ENCODE data around the gene ZC3H6. TPM values are rescaled to one million over a fixed set of nuclear protein-coding genes. Genes with fewer than 3 reads are reported as not detected.

Gene ZC3H6
- total and polyA plus RNA-seq, 2 of the 4 experiments (the other 2 are of a cell fraction): 0.55 to 2.0 TPM

GRCh38 chr2:112332123-112332696 is 56.8 kb downstream of the ZC3H6 start:
- no peak overlapping the region for H2BK5ac ChIP-seq (ENCODE audit: low read depth, low read length, poor library complexity, severe bottlenecking)
- CTCF ChIA-PET: no interaction called here

More at GRCh38 chr2:112332123-112332696, 56.8 kb downstream of the ZC3H6 start:
- intact Hi-C loops (cut with micrococcal nuclease): no loop called here
- no peak overlapping the region for H3K18ac ChIP-seq (ENCODE audit: low read depth, low read length)
- no peak overlapping the region for H4K5ac ChIP-seq (ENCODE audit: low read depth, low read length)
- H3K79me1 ChIP-seq (ENCODE audit: low read depth in 1 of 2, low read length in 2 of 2): no peaks in the 10 kb centered on the region
- H3K4ac ChIP-seq (ENCODE audit: low read depth, low read length): no peak overlapping the region
- H4K20me1 ChIP-seq (ENCODE audit: insufficient read depth, low read length): no peaks in the 10 kb centered on the region
- POLR2A ChIA-PET (ENCODE audit: unreplicated experiment): no interaction called here
- H4K91ac ChIP-seq (ENCODE audit: insufficient read depth, low read depth, low read length): no peak overlapping the region
- no peaks in the 10 kb centered on the region for H3K9me1 ChIP-seq (ENCODE audit: insufficient read depth, low read length)
- no peak overlapping the region for H2BK20ac ChIP-seq (ENCODE audit: low read depth, low read length)
- H2AFZ ChIP-seq (replicated peaks; ENCODE audit: low read length, poor library complexity): no peak overlapping the region
- no peak overlapping the region for H4K8ac ChIP-seq (ENCODE audit: low read depth in 2 of 2, low read length in 2 of 2)
- DNase-seq (no peak), ATAC-seq (ENCODE audit: low read depth) (peak; percentile 21; the same call in 1 of the 2 replicates)
- no peak overlapping the region for H2AK9ac ChIP-seq (replicated peaks; ENCODE audit: low read depth, low read length, poor library complexity)
- no peak overlapping the region for H3K4me3 ChIP-seq (ENCODE audit: insufficient read depth, low read depth, low read length)
- in situ Hi-C loops (cut with MboI; ENCODE audit: low sequenced_read_pairs): no loop called here
- TF ChIP-seq MAFK (IDR thresholded peaks at IDR 0.05; ENCODE audit: low read depth, low read length) (no peak), CHD1 (IDR thresholded peaks at IDR 0.05; ENCODE audit: low read depth, low read length) (no peak), NFE2L2 (IDR thresholded peaks at IDR 0.05; ENCODE audit: low read depth, low read length) (no peak), RCOR1 (IDR thresholded peaks at IDR 0.05; ENCODE audit: insufficient replicate concordance, low read length) (no peak), SMC3 (IDR thresholded peaks at IDR 0.05; ENCODE audit: low read depth, low read length) (no peak), FOS (IDR thresholded peaks at IDR 0.05; ENCODE audit: low read depth, low read length) (no peak), MAZ (IDR thresholded peaks at IDR 0.05; ENCODE audit: borderline replicate concordance, low read depth, low read length) (no peak), RAD21 (IDR thresholded peaks at IDR 0.05; ENCODE audit: low read length) (no peak), BHLHE40 (IDR thresholded peaks at IDR 0.05; ENCODE audit: low read depth, low read length) (no peak), MXI1 (IDR thresholded peaks at IDR 0.05; ENCODE audit: borderline replicate concordance, low read depth, low read length) (no peak), RFX5 (IDR thresholded peaks at IDR 0.05; ENCODE audit: low read depth, low read length) (no peak), USF2 (IDR thresholded peaks at IDR 0.05; ENCODE audit: low read depth, low read length) (no peak)
- no peak overlapping the region for H2AK5ac ChIP-seq (ENCODE audit: low read depth, low read length)
- no peaks in the 10 kb centered on the region for H3K27me3 ChIP-seq (ENCODE audit: control insufficient read depth, insufficient read depth, low read length)
- H3K4me2 ChIP-seq (ENCODE audit: low read depth, low read length): no peak overlapping the region
- no peak overlapping the region for H2BK120ac ChIP-seq (ENCODE audit: low read depth, low read length)
- no peak overlapping the region for H3K9ac ChIP-seq (ENCODE audit: low read depth, low read length)
- no peak overlapping the region for H2BK15ac ChIP-seq (ENCODE audit: low read depth, low read length)
- H3K56ac ChIP-seq (ENCODE audit: extremely low read depth, insufficient read depth, low read length): no peak overlapping the region
- H3K14ac ChIP-seq (replicated peaks; ENCODE audit: low read depth, low read length): no peak overlapping the region
- H3K36me3 ChIP-seq (ENCODE audit: control insufficient read depth, insufficient read depth, low read length): peaks cover 3% of the 10 kb centered on the region
- no peaks in the 10 kb centered on the region for H3K9me3 ChIP-seq (ENCODE audit: control insufficient read depth, insufficient read depth, low read length)
- no peak overlapping the region for H3K23ac ChIP-seq (ENCODE audit: low read depth, low read length)
- no TSS peak for BruUV-seq (replicated peaks)
- H3K4me1 ChIP-seq (ENCODE audit: control insufficient read depth, insufficient read depth, low read length): peaks cover 2% of the 10 kb centered on the region; the same call in 1 of the 2 replicates
- 73% methylated on average over 3 of the region's 5 CpGs; no CpG with 5 or more reads in 1 of the 2 experiments for WGBS, 2 experiments (ENCODE audit: extremely low coverage in 2 of 2, insufficient read length in 1 of 2)
- dilution Hi-C loops (cut with HindIII; ENCODE audit: low sequenced_read_pairs, unreplicated experiment): no loop called here
- no peak overlapping the region for H3K27ac ChIP-seq (ENCODE audit: insufficient read depth, low read length)

Data from IMR-90 (cell line).